ENCODE data around the gene PAK3.

DNA sequence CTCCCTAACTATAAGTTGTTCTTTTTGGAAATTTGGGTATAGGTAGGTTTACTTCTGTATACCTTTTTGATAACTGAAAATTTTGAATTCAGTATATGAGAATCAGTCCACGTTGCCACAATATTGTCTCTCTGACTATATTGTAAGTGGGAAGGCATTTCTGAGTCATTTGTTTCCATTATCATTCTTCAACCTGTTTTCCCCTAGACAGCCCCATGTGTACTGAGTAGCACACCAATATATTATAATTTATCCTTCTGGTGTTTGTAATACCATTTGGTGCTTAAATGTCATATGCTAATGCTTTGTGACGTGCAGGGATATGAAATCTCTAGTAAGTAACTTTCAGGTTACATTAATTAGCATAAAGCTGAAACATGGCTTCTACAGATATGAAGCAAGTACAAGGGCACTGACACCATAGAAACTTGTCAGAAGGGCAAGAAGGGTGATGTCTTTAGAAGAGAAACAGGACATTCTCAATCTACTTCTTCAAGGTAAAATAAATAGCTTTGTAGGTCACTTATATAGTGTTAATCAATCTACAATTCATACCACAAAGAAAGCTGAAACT is 27.7 kb downstream of the PAK3 start:
- TF ChIP-seq, protein P1, sequence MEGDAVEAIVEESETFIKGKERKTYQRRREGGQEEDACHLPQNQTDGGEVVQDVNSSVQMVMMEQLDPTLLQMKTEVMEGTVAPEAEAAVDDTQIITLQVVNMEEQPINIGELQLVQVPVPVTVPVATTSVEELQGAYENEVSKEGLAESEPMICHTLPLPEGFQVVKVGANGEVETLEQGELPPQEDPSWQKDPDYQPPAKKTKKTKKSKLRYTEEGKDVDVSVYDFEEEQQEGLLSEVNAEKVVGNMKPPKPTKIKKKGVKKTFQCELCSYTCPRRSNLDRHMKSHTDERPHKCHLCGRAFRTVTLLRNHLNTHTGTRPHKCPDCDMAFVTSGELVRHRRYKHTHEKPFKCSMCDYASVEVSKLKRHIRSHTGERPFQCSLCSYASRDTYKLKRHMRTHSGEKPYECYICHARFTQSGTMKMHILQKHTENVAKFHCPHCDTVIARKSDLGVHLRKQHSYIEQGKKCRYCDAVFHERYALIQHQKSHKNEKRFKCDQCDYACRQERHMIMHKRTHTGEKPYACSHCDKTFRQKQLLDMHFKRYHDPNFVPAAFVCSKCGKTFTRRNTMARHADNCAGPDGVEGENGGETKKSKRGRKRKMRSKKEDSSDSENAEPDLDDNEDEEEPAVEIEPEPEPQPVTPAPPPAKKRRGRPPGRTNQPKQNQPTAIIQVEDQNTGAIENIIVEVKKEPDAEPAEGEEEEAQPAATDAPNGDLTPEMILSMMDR (IDR thresholded peaks at IDR 0.05 in 4 of 5, conservative IDR thresholded peaks at IDR 0.05 in 1 of 5): no peak
- TF ChIP-seq POLR2A (IDR thresholded peaks at IDR 0.05): no peak

Measured in gastrocnemius medialis (tissue), 4 donors.